Measurements from ENCODE around the gene INCA1.
A peak's percentile ranks its signal among the peaks of the same experiment; 100 is the strongest.

Gene INCA1

GRCh38 chr17:4969551-4970173 is 27.7 kb downstream of the INCA1 start:
- DNase-seq = peak in 1 of 2 donors; percentile 36

GRCh38 chr17:4969047-4969550 is 28.2 kb downstream of the INCA1 start:
- peak; percentile 46 to 52 for DNase-seq

GRCh38 chr17:4968486-4969046 is 28.8 kb downstream of the INCA1 start:
- no peak for DNase-seq

GRCh38 chr17:4967539-4968485 is 29.5 kb downstream of the INCA1 start, which contains the start of gene SPAG7:
SPAG7 (minus strand) TSS chr17:4967817; CDS start chr17:4967804, 13 bp downstream.
- peak; percentile 90 to 92 for DNase-seq

GRCh38 chr17:4966844-4967538 is 30.3 kb downstream of the INCA1 start:
- DNase-seq = peak; percentile 79 to 84

GRCh38 chr17:4965311-4965986 is 31.9 kb downstream of the INCA1 start:
- DNase-seq = no peak

GRCh38 chr17:4960279-4960922 is 36.9 kb downstream of the INCA1 start:
- no peak for DNase-seq

GRCh38 chr17:4959261-4959965 is 37.9 kb downstream of the INCA1 start:
- DNase-seq = no peak

- no peak for DNase-seq
Observed at GRCh38 chr17:4958102-4958501, 39.2 kb downstream of the INCA1 start.

- peak in 1 of 2 donors; percentile 49 for DNase-seq
Observed at GRCh38 chr17:4956493-4957061, 40.7 kb downstream of the INCA1 start.

- DNase-seq = no peak
Observed at GRCh38 chr17:4955091-4955490, 42.2 kb downstream of the INCA1 start.

- DNase-seq = no peak
Observed at GRCh38 chr17:4953451-4953961, 43.8 kb downstream of the INCA1 start.

- DNase-seq = no peak
Observed at GRCh38 chr17:4951486-4951885, 45.8 kb downstream of the INCA1 start.

- DNase-seq = no peak
Observed at GRCh38 chr17:4950746-4951204, 46.5 kb downstream of the INCA1 start, which contains the start of gene ENO3. ENO3 (plus strand) TSS chr17:4951119; CDS start chr17:4951830, 711 bp downstream.

- no peak for DNase-seq
Observed at GRCh38 chr17:4950075-4950745, 47.1 kb downstream of the INCA1 start.

GRCh38 chr17:4949321-4950074 is 47.8 kb downstream of the INCA1 start:
- peak; percentile 65 to 70 for DNase-seq

- peak; percentile 66 to 75 for DNase-seq
Observed at GRCh38 chr17:4948931-4949320, 48.4 kb downstream of the INCA1 start.

GRCh38 chr17:4948166-4948930 is 49.0 kb downstream of the INCA1 start, which contains the start of gene PFN1:
PFN1 (minus strand) TSS chr17:4948530; CDS start chr17:4948394, 136 bp downstream.
- peak; percentile 84 to 85 for DNase-seq

All from stimulated activated CD4-positive, alpha-beta T cell treated with anti-CD3 and anti-CD28 coated beads, Interleukin-2, amount 100 ng/mL, for 48 hours (primary cell).